ENCODE measurements around the gene SHOC2.

The SHOC2 gene

GRCh38 chr10:110876000-110876399 is 43.4 kb upstream of the SHOC2 start:
- Histone ChIP-seq H3K4me1 (ENCODE audit: insufficient read depth, low read length, severe bottlenecking) (peaks cover 49% of the 10 kb centered on the region), H3K36me3 (ENCODE audit: insufficient read depth, low read length) (peaks cover 56% of the 10 kb centered on the region), H2AFZ (ENCODE audit: low read length) (no peak overlapping the region), H3K9me2 (ENCODE audit: low read depth, low read length) (no peaks in the 10 kb centered on the region), H4K20me1 (ENCODE audit: insufficient read depth, low read length) (no peaks in the 10 kb centered on the region), H3K9me3 (ENCODE audit: low read length) (no peaks in the 10 kb centered on the region), H3K9ac (ENCODE audit: low read length) (no peak overlapping the region), H3K4me3 (ENCODE audit: low read depth, low read length, poor library complexity, severe bottlenecking) (no peak overlapping the region), H3K27me3 (ENCODE audit: insufficient read depth, low read length) (no peaks in the 10 kb centered on the region), H3K79me2 (ENCODE audit: insufficient read depth, low read length) (peaks cover 47% of the 10 kb centered on the region), H3K4me2 (ENCODE audit: low read length) (no peak overlapping the region), H3F3A (ENCODE audit: insufficient read depth, low read length) (no peaks in the 10 kb centered on the region), H3K27ac (ENCODE audit: low read depth, low read length, poor library complexity, severe bottlenecking) (no peak overlapping the region)
- TF ChIP-seq EZH2 (IDR thresholded peaks at IDR 0.05; ENCODE audit: borderline replicate concordance, low read length) (no peak), CTCF (IDR thresholded peaks at IDR 0.05; ENCODE audit: low read length) (no peak)

- H3K4me3 ChIP-seq (ENCODE audit: low read depth, low read length, poor library complexity, severe bottlenecking) = no peak overlapping the region
- peaks cover 64% of the 10 kb centered on the region for H3K36me3 ChIP-seq (ENCODE audit: insufficient read depth, low read length)
- no peaks in the 10 kb centered on the region for H3K9me2 ChIP-seq (ENCODE audit: low read depth, low read length)
- TF ChIP-seq CTCF (IDR thresholded peaks at IDR 0.05; ENCODE audit: low read length) = no peak
- TF ChIP-seq EZH2 (IDR thresholded peaks at IDR 0.05; ENCODE audit: borderline replicate concordance, low read length) = no peak
- no peaks in the 10 kb centered on the region for H4K20me1 ChIP-seq (ENCODE audit: insufficient read depth, low read length)
- no peaks in the 10 kb centered on the region for H3F3A ChIP-seq (ENCODE audit: insufficient read depth, low read length)
- no peaks in the 10 kb centered on the region for H3K9me3 ChIP-seq (ENCODE audit: low read length)
- H3K27me3 ChIP-seq (ENCODE audit: insufficient read depth, low read length) = no peaks in the 10 kb centered on the region
- H3K27ac ChIP-seq (ENCODE audit: low read depth, low read length, poor library complexity, severe bottlenecking) = no peak overlapping the region
- H3K4me1 ChIP-seq (ENCODE audit: insufficient read depth, low read length, severe bottlenecking) = peaks cover 50% of the 10 kb centered on the region
- no peak overlapping the region for H3K9ac ChIP-seq (ENCODE audit: low read length)
- peaks cover 47% of the 10 kb centered on the region for H3K79me2 ChIP-seq (ENCODE audit: insufficient read depth, low read length)
- H3K4me2 ChIP-seq (ENCODE audit: low read length) = no peak overlapping the region
- H2AFZ ChIP-seq (ENCODE audit: low read length) = no peak overlapping the region
Measured at GRCh38 chr10:110876788-110877187, 42.6 kb upstream of the SHOC2 start.

GRCh38 chr10:110880012-110880411 is 39.4 kb upstream of the SHOC2 start:
- Histone ChIP-seq H3K9ac (ENCODE audit: low read length) (no peak overlapping the region), H4K20me1 (ENCODE audit: insufficient read depth, low read length) (no peaks in the 10 kb centered on the region), H3K9me3 (ENCODE audit: low read length) (no peaks in the 10 kb centered on the region), H3K4me1 (ENCODE audit: insufficient read depth, low read length, severe bottlenecking) (peaks cover 48% of the 10 kb centered on the region), H3K27me3 (ENCODE audit: insufficient read depth, low read length) (no peaks in the 10 kb centered on the region), H3K4me2 (ENCODE audit: low read length) (no peak overlapping the region), H3K4me3 (ENCODE audit: low read depth, low read length, poor library complexity, severe bottlenecking) (no peak overlapping the region), H3K79me2 (ENCODE audit: insufficient read depth, low read length) (peaks cover 21% of the 10 kb centered on the region), H3K9me2 (ENCODE audit: low read depth, low read length) (no peaks in the 10 kb centered on the region), H3F3A (ENCODE audit: insufficient read depth, low read length) (no peaks in the 10 kb centered on the region), H3K36me3 (ENCODE audit: insufficient read depth, low read length) (peaks cover 90% of the 10 kb centered on the region), H3K27ac (ENCODE audit: low read depth, low read length, poor library complexity, severe bottlenecking) (peak overlapping the region; percentile 9), H2AFZ (ENCODE audit: low read length) (no peak overlapping the region)
- TF ChIP-seq EZH2 (IDR thresholded peaks at IDR 0.05; ENCODE audit: borderline replicate concordance, low read length) (no peak), CTCF (IDR thresholded peaks at IDR 0.05; ENCODE audit: low read length) (no peak)

Measured in OCI-LY1 (cell line).